Measurements from ENCODE around the gene PAK6.

DNA sequence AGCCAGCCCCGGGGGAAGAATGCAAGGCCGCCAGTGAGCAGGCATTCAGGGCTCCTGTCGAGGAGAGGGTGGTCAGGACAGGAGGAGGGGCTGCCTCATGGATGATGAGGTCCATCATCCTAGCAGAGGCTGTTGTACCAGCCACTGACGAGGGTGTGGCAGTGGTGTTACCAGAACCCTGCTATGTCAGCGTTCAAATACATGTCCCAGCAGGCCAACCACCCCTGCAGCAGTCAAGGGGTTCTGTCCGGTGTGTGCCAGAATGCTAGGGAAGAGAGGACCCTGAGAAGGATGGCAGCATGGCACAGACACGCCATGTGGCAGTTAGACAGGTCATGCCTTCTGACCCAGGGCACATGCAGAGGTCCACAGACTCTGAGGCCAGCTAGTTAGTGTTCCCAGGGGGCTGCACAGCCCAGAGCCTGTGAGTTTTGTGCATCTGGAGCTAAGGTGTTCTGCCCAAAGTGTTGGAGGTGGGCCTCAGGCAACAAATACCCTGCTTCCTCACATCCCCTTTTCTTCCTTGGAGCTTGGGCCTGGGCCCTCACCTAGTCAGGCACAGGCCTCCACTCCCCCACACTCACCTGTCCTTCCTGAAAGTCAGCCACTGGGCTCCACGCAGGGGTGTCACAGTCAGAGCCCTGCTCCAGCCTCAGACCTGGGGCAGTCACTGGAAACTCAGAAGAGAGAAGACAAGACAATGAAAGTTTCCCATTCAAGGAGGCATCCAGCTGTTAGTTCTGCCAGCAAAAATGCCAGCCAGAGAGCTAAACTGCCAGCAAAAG lies 7.8 kb downstream of the PAK6 start:
- TF ChIP-seq, protein P1, sequence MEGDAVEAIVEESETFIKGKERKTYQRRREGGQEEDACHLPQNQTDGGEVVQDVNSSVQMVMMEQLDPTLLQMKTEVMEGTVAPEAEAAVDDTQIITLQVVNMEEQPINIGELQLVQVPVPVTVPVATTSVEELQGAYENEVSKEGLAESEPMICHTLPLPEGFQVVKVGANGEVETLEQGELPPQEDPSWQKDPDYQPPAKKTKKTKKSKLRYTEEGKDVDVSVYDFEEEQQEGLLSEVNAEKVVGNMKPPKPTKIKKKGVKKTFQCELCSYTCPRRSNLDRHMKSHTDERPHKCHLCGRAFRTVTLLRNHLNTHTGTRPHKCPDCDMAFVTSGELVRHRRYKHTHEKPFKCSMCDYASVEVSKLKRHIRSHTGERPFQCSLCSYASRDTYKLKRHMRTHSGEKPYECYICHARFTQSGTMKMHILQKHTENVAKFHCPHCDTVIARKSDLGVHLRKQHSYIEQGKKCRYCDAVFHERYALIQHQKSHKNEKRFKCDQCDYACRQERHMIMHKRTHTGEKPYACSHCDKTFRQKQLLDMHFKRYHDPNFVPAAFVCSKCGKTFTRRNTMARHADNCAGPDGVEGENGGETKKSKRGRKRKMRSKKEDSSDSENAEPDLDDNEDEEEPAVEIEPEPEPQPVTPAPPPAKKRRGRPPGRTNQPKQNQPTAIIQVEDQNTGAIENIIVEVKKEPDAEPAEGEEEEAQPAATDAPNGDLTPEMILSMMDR (IDR thresholded peaks at IDR 0.05; ENCODE audit: insufficient read depth, low read length, poor library complexity, severe bottlenecking): no peak
- no peak for TF ChIP-seq EZH2phosphoT487 (conservative IDR thresholded peaks at IDR 0.05; ENCODE audit: low read length)
